Dermis blood vessel endothelial cell (primary cell): ENCODE measurements around the gene SPATA17. TPM values are rescaled to one million over a fixed set of nuclear protein-coding genes. Genes with fewer than 3 reads are reported as not detected.

ENCODE experiments used
- DNase-seq: peaks from one replicate; pipeline ENCODE4 v3.0.0; 2010
- total RNA-seq: library from RNA; depleted of rRNA; stranded (reverse); fragments of >200 nt; gene quantifications from 2 replicates; pipeline ENCODE4 v1.2.3, GENCODE V29; 2014

The SPATA17 gene
- total RNA-seq, 1 donor from 2014 or later, result not detected

DNA sequence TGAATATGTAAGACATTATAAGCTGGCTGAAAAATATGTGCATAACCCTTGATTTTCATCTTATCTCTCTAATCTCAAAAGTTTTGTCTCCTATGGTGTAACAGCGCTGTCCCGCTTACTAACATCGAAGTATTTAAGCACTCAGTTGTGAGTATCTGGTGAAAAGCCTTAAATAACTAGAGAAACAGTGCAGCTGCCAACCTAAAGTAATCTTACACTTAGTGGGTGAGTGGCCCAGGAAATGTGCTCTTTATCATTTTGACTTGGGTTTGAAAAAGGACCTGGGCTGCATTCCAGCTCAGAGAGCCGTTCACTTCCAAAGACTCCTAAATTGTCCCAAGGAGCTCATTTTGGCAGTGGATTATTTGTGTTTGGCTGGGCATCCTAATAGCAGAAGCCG lies 225.9 kb downstream of the SPATA17 start:
- DNase-seq, result no peak

DNA sequence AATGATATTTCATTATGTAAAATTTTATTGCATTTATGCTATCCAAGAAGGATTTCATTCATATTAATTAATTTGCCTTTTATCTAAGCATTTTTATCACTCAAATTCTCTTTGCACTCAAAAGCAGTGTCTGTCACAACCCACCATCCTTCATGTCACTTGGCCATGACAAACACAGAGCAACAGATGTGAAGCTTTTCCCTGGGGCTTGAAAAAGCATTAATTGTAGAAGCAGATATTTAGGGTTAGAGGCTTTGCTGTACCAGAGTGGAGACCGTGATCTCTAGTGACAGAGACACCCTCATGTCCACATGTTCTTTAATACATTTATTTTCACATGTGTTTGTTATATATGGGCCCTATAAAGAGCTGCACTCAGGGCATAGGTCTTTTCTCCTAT lies 230.5 kb downstream of the SPATA17 start:
- DNase-seq, result no peak

DNA sequence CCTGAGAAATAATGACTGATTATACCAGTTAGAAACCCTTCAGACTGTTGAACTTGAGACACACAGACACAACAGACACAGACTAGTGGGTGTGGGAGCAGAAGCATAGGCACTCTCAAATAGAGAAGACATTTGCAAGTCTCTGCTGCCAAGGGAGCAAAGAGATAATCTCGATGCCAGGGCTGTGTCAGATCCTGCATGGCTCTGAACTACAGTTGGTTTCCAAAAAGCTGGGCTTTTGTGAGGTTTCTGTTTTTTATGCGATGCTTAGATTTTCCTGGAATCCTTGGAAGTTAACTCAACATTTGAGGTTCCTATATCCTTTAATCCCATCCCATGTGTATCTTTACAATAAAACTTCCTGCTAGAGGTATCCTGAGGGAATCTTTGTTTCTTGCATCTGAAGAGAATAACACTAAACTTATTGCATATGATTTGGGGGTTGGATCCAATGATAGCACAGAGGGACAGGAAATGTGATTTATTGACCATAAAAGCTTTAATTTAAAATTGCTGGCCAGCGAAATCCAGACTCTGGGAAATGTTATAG lies 236.4 kb downstream of the SPATA17 start:
- DNase-seq, result no peak

DNA sequence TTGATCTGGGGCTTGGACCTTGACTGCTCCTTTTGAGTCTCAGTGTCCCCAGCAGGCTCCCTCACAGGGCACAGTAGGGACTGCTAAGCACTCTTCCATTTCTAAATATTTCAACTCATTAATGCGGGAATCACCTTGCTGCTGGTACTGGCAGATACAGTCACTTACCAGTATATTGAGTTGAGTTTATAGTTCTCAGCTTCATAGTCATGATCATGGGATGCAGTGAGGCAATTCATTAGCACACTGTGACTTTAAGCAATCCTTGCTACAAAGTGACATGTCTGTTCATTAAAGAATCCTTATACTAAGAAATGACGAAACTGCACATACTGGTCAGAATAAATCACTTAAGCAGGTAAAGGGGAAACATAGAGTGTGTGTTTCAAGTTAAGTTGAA lies 240.8 kb downstream of the SPATA17 start:
- DNase-seq, result no peak

DNA sequence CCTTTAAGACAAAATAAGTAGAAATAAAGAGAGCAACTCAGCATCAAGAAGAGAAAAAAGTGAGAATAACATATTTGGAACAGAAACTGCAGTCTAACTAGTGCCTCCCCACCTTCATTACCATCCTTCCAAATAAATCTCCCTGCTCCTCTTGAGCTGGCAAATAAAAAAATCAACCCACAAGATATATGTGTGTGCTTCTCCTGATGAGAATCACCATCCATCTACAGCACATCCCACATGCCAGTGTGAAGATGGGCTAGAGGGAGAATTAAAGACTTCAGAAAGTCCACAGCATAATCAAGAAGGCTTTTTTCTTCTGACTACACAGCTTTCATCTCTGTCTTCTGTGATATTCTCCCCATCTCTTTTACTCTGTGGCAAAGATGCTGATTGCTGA lies 244.1 kb downstream of the SPATA17 start:
- no peak for DNase-seq

DNA sequence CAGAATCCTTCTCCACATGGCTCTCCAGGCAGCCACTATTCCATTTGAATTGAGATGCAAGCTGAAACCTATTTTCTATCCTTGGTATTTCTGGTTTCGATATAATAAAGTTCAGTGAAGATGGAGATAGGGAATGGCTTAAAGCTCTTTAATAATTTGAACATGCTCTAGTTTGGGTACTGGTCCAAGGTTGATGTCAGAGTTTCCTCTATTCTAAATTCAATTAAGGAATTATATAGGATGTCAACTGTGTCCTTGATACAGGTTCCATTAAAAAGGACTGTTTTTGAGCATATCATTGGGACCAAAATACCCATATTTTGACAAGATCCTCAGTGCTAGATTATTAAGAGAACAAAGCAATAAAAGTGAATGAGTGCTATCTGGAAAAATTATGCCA lies 245.3 kb downstream of the SPATA17 start:
- DNase-seq, result no peak

DNA sequence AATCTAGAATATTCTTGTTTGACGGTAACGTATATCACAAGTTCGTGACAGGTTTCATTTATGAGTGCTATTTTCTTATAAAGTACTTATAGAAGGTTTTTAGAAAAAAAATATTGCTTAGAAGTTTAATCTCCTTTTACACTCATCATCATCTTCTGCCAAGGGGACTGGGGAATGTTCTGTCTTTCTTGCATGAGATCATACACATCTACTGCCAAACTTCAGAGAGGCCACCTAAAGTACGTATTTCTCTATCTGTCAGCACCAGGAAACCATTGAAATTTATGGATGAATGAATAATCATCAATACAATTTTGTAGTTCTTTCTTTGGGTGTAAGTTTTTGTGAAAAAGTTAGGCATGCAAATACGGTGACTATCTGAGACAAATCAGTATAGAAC lies 245.8 kb downstream of the SPATA17 start:
- no peak for DNase-seq

DNA sequence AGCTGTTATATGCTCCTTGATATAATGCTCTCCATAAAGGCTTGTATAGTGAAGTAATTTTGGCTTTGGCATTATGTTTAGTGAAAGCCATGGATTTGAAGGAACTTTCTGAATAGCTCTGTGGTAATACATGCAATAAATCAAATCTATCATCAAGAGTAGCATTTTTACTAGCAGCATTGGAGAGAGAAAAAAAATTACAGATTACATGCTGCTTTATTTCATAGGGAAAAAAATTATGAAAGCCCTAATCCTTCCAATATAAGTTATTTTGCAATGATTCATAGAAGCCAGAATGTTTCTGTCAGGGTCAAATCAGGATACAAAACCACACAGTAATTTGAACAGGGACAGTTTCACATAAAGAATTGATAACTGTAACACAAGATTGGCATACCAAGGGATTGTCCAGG lies 250.0 kb downstream of the SPATA17 start:
- DNase-seq, result no peak

DNA sequence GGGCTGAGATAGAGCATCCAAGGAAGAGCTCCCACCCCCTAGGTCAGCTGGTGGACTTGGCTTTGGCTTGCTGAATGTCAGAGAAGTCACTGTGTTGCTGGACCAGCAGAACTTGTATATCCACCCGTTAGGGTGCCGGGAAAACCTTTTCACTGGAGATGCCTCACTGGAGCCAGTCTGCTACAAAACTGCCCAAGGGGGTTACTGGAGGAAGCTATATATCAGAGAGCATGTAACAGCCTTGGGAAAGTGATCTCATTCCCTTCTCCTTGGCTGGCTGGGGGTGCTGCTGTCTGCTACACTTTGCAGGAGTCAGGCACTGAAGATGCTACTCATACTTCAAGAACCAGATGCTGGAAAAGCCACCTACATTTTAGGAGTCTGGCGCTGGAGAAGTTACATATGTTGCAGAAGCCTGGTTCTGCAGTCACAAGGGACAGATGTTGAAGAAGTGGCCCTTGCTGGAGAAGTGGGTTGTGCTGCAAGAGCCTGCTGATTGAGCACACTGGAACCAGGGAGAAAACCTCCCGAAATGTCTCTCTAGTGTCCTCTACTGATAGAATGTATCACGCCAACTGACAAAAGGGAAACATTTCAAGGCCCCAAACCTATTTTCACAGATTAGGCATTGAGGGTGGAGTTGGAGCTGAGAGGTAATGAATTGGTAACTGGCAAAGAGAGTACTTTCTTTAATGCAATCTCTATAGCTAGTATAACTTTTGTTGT lies 250.6 kb downstream of the SPATA17 start:
- no peak for DNase-seq

DNA sequence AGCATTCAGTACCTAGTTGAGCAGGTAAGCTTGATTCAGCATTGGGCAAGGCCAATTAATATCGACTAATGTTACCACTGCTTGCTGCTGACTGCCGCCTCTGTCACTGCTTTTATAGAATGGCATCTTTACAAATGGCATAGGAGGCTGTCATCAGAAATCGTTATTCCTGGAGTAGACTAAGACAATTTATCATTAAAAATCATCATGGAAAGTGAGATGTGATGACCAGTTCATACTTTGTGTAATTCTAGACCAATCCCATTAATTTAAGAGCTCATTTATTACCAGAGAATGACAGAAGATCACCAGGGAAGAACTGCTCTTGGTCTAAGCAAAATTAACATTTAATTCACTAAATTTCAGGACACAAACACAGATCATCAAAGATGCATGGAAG lies 254.0 kb downstream of the SPATA17 start:
- DNase-seq, result no peak

DNA sequence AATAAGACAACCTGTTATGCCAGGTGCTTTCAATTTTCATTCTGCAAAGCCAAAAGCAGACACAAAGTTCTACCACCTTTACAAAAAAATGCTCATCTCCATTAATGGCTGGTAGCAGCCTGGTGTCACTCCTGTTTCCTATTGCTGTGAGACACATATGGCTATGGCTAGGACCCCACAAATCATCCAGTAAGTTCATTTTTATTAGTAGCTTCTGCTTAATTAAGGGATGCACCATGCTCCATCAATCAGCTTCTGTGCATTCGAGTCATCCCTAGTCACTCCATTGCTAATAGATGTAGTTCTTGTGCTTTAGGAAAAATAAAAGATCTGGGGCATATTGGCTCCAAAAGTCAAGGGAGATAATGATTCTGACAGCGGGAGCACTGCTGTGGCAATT lies 257.2 kb downstream of the SPATA17 start:
- DNase-seq, result no peak

DNA sequence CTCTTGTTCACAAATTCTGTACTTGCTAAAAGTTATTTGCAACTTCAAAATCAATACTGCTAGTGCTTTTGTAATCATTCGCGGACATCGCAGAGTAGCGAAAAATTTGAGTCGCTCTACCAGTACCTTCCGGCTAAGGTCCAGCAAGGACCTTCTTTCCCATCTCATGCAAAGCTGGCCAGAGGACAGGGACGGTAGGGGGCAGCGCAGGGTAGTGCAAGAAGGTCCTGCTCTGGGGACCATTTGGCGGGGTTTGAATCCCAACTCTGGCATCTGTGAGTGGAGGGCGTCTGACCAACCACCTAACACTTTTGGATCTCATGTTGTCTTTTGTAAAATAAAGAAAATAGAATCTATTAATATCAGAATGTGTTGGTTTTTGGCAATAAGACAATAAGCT lies 258.3 kb downstream of the SPATA17 start:
- DNase-seq, result no peak

DNA sequence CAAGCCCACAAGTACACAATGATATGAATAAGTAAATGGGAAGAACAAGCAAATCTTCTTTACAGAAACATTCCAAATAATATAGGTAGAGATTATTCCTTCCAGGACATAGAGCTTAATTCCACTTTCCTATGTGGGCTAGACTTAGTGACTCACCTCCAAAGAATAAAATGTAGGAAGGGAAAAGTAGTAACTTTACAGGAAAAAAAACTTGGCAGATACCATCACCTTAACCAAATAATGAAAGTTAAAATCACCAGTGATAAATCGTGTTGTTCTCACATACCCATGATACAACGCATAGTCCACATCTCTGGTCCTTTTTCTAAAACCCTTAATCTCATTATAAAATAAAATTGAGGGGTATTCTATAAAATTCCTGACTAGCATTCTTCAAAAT lies 260.8 kb downstream of the SPATA17 start:
- no peak for DNase-seq

DNA sequence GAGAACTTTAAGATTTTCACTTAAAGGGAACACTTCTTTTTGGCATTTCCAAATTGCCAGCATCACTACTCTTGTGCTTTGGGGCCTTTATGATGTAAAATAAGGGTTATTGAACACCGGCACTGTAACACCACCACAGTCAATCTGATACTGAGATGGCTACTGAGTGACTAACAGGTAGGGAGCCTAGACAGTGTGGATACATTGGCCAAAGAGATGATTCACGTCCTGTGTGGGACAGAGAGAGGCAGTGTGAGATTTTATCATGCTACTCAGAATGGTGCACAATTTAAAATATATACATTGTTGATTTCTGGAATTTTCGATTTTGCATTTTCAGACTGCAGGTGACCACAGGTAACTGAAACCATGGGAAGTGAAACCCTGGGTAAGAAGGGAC lies 261.6 kb downstream of the SPATA17 start:
- DNase-seq, result no peak

DNA sequence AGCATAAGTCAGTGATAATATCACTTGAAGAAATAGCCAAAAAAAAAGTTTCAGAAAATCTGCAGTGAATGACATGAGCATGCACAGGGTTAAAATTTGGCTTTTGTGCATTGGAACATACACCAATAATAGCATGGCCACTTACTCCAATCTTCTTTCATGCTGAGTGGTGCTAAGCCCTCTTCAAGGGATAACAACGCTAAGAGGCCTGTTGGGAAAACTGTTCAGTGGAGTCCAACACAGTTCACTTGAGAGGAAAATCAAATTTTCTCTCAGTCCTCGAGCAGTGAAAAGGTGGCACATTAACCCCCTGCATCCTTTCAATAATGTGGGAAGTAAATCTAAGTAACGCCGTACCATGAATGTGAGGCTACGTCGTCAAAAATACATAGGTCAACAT lies 264.7 kb downstream of the SPATA17 start:
- no peak for DNase-seq

DNA sequence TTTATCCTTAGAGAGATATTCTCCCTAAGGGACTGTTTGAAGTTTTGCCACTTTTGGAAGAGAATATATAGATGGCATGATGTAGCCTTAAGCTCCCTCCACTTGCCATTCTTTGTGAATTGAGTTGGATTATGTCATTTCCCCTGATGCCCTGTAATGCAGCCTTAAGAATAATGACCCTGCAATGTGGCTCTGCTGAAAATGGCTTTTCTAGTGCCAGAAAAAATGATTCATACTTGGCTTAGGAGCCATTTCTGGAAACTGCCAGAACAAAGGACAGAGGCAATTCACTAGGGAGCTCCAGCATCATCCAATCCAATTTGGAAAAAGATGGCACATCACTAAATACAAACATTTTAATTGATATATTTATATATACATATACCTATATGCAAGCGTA lies 265.3 kb downstream of the SPATA17 start:
- DNase-seq, result no peak

DNA sequence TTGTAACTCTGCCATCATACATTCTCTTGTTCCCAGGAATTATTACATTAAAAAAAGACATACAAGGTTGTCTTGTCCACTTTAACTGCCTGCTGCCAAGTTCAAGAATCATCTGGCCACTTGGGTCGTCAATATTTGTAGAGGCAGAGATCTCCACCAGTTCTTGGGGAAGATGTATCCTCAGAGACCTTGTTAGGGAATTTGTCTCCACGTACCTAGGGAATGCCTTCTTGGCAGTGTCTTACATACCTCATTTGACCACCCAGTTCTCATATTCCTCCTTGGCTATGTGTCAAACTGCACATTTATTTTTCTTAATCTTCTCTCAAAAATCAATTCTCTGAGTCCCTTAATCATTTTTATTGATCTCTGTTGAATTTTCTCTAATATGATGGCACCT lies 266.0 kb downstream of the SPATA17 start:
- DNase-seq, result no peak

DNA sequence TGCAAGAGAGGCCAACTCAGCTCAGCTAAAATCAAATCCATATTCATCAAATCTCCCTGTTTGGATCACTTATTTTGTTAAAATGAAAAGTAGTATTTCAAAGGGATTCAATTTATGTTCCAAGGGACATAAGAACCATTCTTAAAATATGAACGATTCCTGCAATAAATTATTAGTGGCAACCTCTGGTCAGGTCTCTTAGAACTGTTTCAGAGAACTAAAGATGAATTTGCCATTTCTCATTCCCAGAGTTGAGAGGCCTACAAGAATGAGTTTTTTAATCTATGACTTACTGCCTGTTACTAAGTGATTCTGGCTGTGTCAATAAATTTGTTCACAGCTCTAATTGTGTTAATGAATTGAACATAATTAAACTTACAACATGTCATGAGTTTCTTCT lies 268.5 kb downstream of the SPATA17 start:
- no peak for DNase-seq

DNA sequence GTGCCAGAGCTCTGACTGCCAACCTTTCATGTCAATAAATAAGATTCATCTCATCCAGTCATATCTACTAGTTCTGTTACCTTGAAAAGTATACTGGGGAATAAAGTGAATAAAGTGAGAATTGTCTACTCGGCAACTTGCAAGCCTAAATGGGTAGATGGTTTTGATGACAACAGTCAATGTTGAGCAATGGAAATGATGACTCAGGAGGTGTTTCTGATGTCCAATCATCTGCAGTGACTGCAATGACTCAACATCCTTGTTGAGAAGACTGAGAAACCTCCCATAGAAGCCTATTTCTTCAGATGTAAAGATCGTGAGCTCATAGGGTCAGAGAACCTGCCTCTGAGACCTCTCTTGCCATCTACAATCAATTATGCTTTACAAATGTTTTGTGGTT lies 276.4 kb downstream of the SPATA17 start:
- DNase-seq, result no peak

DNA sequence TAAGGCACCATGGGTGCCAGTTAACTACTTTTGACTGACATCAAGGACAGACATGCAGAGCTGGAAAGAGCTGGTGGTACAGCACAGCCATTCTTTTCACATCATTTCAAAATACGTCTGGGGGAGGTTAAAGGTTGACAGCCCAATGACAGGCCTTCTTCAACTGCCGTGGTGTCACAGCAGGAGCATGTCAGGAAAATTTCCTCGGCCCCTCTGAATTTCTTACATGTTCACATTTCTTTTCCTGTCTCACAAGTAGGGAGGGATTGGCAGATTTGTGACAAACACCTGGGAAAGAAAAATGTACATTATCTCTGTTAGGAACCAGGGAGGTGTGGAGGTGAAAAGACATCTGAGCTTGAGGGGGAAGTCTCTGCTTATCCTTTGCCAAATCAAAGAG lies 279.1 kb downstream of the SPATA17 start:
- no peak for DNase-seq

DNA sequence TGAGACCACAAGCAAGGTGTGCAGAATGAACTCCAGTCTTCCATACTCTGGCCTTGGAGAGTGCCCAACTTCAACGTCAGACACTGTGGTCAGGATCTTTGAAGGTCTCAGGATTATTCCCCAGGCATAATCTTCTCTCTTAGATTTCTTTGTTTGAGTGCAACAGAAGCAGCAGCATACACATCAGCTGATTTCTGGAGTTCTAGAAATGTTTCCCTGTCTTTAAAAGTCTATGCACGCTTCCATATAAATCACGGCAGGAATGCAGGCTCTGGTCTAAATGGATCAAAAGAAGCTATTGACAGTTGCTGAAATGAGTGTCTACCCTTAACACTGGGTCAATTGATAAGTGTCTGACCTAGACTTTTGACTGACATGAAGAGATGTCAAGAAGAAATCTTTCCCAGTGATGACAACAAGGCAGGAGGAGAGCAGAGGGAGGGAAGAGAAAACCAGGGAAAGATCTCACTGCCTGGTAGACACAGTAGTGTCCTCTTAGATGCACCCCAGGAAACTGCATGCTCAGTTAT lies 279.7 kb downstream of the SPATA17 start:
- no peak for DNase-seq

DNA sequence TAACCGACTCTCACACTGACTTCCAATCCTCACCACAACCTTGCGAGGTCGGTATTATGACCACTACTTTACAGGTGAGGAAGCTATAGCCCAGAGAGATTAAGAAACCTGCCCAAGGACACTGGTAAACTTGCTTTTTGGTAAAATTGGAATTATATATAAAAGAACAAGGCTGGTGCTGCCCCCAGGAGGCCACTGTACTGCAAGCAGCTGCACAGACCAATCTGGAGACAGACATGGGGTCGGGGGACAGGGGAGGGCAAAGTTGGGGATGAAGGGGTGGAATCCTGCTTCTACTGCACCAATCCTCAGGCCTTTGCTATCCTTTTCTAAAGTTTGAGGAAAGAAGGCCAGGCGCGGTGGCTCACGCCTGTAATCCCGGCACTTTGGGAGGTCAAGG lies 280.8 kb downstream of the SPATA17 start:
- no peak for DNase-seq

DNA sequence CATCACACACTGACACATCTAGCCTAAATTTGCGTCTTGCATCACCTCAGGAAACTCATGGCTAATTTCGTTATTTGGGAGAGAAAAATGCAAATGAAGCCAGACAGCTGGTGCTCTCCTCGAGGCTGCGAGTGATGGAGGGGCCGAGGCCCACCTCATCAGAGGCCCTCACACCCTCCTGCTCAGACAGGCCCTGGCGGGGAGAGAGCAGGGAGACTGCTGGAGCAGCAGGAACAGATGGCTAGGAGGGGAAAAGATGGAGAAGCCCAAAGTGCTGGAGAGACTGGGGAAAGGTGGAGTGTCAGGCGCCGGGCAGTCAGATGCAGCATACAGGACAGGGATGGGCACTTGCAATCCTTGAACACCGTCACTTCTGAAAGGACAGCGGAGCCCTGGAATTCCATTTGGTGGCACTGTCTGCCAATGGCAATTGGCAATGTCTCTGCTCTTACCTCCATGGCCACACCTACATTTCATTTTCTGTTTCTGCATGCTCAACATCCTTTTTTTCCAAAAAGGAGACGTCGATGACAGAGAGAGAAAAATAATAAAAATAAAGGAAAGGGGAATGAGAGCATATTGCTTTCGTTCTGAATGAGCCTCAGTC lies 286.2 kb downstream of the SPATA17 start:
- no peak for DNase-seq

DNA sequence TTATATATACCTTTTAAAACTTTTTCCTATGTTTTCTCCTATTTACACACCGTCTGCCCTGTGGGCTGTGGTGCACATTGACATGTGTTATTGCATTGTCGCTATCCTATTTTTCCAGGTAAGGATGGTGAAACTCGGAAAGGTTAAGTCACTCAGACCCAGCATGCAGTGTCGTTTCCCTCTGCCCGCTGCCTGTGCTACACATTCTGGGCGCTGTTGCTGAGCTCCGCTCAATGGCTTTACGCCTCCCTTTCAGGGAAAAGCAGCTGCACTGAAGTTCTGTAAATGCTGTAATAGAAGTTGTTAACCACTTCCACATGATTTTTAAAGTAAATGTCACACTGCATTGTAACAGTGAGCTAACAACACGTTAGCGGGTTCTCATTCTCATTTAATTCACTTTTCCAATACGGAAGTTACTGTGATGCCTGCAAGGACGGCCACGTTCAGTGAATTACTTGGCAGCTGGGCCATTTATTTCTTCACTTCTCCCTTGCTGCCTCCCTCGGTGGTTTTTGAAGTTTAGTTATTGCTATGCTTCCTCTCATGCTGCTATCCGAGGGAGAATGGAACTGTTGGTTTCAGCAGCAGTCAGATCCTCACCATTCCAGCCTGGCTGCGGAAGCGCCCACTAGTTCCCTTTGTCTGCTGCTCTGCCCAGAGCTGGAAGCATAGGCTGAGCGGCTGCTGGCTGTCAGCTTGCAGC lies 288.7 kb downstream of the SPATA17 start:
- DNase-seq, result no peak
